Mesendoderm (in vitro differentiated cells): ENCODE results near the gene RGL3. TPM values are rescaled to one million over a fixed set of nuclear protein-coding genes. Genes with fewer than 3 reads are reported as not detected.
"Not testable (repeated sequence)": the region's sequence is repeated elsewhere in the genome, so short reads cannot be mapped to it uniquely, and the experiment has no call there.

ENCODE experiments used
- DNase-seq: peaks from one replicate; pipeline ENCODE4 v3.0.0; 2013
- H2AK5ac ChIP-seq: 2 replicates; pipeline ENCODE4 v1.6.1; 2013; ENCODE audit warnings: low read length, inconsistent platforms
- H2BK120ac ChIP-seq: 2 replicates; pipeline ENCODE4 v1.6.1; 2013; ENCODE audit warnings: low read depth, mild to moderate bottlenecking, low read length, moderate library complexity, mixed read lengths
- H2BK15ac ChIP-seq: replicated peaks from 2 replicates; pipeline ENCODE4 v1.6.1; 2013; ENCODE audit warnings: low read depth, mild to moderate bottlenecking, moderate library complexity
- H2BK5ac ChIP-seq: 2 replicates; pipeline ENCODE4 v1.6.1; 2013; ENCODE audit warnings: low read length, inconsistent platforms
- H3K18ac ChIP-seq: 2 replicates; pipeline ENCODE4 v1.6.1; 2013; ENCODE audit warnings: mild to moderate bottlenecking, low read length, mixed read lengths
- H3K23ac ChIP-seq: one replicate; pipeline ENCODE4 v1.6.1; 2013; ENCODE audit warnings: low read length
- H3K27ac ChIP-seq: 2 replicates; pipeline ENCODE4 v1.5.1; 2013; ENCODE audit warnings: low read depth, mild to moderate bottlenecking, inconsistent platforms, low read length, moderate library complexity
- H3K27me3 ChIP-seq: 2 replicates; pipeline ENCODE4 v1.6.1; 2013; ENCODE audit warnings: low read length, control low read depth, mild to moderate bottlenecking, inconsistent platforms; ENCODE audit not compliant: insufficient read depth, poor library complexity
- H3K36me3 ChIP-seq: 2 replicates; pipeline ENCODE4 v1.6.1; 2013; ENCODE audit warnings: low read length, inconsistent platforms; ENCODE audit not compliant: control insufficient read depth, insufficient read depth
- H3K4ac ChIP-seq: one replicate; pipeline ENCODE4 v1.6.1; 2013; ENCODE audit warnings: low read depth, mild to moderate bottlenecking, low read length, moderate library complexity
- H3K4me1 ChIP-seq: 2 replicates; pipeline ENCODE4 v1.6.1; 2013; ENCODE audit warnings: low read depth, low read length, inconsistent platforms; ENCODE audit not compliant: control insufficient read depth
- H3K4me2 ChIP-seq: 2 replicates; pipeline ENCODE4 v1.6.1; 2013; ENCODE audit warnings: low read length
- H3K4me3 ChIP-seq: 2 replicates; pipeline ENCODE4 v1.5.1; 2013; ENCODE audit warnings: mild to moderate bottlenecking, low read length
- H3K56ac ChIP-seq: one replicate; pipeline ENCODE4 v1.6.1; 2013; ENCODE audit warnings: low read length
- H3K79me1 ChIP-seq: 2 replicates; pipeline ENCODE4 v1.6.1; 2013; ENCODE audit warnings: low read length, inconsistent platforms
- H3K79me2 ChIP-seq: 2 replicates; pipeline ENCODE4 v1.6.1; 2013; ENCODE audit warnings: mild to moderate bottlenecking, low read length; ENCODE audit not compliant: control insufficient read depth, insufficient read depth
- H3K9ac ChIP-seq: 2 replicates; pipeline ENCODE4 v1.6.1; 2013; ENCODE audit warnings: low read length, inconsistent platforms
- H4K5ac ChIP-seq: one replicate; pipeline ENCODE4 v1.6.1; 2013; ENCODE audit warnings: low read length
- H4K8ac ChIP-seq: one replicate; pipeline ENCODE4 v1.6.1; 2013; ENCODE audit warnings: low read depth, mild to moderate bottlenecking, control low read depth, low read length, moderate library complexity
- WGBS: extraction: QIAGEN DNeasy Blood & Tissue Kit; methylation state at CpG from one replicate; pipeline ENCODE4 v1.1.7; 2013; ENCODE audit warnings: low lambda C conversion rate, missing lambda C conversion rate; ENCODE audit not compliant: insufficient coverage; ENCODE audit errors: extremely low coverage; 5-methylcytosine and 5-hydroxymethylcytosine counted together
- polyA plus RNA-seq, 2 experiments: library from polyadenylated mRNA; stranded (reverse); fragments of 200-250 nt; gene quantifications; one replicate each; pipeline ENCODE4 v1.2.3, GENCODE V29; 2013

Gene RGL3, protein sequence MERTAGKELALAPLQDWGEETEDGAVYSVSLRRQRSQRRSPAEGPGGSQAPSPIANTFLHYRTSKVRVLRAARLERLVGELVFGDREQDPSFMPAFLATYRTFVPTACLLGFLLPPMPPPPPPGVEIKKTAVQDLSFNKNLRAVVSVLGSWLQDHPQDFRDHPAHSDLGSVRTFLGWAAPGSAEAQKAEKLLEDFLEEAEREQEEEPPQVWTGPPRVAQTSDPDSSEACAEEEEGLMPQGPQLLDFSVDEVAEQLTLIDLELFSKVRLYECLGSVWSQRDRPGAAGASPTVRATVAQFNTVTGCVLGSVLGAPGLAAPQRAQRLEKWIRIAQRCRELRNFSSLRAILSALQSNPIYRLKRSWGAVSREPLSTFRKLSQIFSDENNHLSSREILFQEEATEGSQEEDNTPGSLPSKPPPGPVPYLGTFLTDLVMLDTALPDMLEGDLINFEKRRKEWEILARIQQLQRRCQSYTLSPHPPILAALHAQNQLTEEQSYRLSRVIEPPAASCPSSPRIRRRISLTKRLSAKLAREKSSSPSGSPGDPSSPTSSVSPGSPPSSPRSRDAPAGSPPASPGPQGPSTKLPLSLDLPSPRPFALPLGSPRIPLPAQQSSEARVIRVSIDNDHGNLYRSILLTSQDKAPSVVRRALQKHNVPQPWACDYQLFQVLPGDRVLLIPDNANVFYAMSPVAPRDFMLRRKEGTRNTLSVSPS
- polyA plus RNA-seq (2013, experiment 1 of 2): 10.4 TPM
- polyA plus RNA-seq (2013, experiment 2 of 2): 9.7 TPM

DNA sequence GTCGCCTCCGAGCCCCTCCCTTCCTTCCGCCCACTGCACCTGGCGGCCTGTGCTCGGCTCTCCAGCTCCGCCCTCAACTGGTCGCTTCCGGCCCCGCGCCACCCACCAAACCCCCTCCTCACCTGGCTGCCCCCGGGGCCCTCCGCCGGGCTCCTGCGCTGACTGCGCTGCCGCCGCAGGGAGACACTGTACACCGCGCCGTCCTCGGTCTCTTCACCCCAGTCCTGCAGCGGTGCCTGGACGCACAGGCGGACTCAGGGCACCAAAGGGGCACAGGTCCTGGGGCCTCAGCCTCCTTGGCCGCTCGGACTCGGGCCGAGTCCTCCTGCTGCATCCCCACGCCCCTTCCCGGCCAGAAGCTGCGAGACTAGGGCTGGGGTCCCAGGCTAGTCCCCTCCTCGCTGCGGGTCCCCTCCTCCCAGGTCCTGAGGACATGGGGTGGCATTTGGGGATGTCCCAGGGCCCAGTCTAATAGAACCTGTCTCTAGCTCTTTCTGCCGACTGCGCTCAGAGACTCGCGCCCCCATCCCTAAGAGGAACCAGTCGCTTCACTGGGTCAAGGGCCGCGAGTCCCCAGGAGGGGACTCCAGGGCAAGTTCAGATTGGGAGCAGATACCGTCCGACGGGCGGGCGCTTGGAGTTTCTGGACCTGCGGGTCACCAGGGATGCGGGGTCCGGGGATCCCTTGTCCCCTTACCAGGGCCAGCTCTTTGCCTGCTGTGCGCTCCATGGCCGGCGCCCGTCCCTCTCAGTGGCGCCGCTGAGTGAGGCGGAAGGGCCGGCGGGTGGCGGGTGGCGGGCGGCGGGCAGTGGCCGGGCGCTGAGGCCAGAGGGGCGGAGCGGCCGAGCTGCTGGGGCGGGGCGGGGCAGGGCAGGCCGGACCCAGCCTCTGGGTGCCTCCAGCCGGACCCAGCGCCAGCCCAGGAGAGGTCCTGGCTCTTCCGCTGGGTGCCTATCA lies at the start of gene RGL3:
Gene RGL3, minus strand, starts transcription at position 766 of the 958 bp plus-strand sequence. Its CDS starts 36 bp downstream, at position 730.
- WGBS: no CpG with 5 or more reads among the region's 72 CpGs
- no peak within 1 kb of the TSS for H2AK5ac ChIP-seq
- H2BK120ac ChIP-seq: no peak within 1 kb of the TSS

DNA sequence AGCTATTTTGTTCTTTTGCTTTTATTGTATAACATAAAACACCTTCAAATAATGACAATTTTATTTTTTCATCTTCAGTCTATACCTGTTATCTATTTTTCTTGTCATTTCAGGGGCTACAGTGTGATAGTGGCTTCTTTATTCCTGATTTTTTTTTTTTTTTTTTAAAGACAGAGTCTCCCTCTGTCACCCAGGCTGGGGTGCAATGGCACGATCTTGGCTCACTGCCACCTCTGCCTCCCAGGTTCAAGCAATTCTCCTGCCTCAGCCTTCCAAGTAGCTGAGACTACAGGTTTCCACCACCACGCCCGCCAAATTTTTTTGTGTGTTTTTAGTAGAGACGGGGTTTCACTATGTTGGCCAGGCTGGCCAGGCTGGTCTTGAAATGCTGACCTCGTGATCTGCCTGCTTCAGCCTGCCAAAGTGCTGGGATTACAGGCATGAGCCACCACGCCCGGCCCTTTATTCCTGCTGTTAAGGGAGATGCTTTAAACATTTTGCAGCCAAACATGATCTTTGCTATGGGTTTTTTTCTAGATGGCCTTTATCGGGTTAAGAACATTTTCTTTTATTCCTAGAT lies 49.2 kb upstream of the RGL3 start:
- not testable (repeated sequence) for H3K4ac ChIP-seq, H3K4me2 ChIP-seq, H4K8ac ChIP-seq, H3K9ac ChIP-seq, H2BK15ac ChIP-seq, H4K5ac ChIP-seq, H3K23ac ChIP-seq, H3K27me3 ChIP-seq, H2BK120ac ChIP-seq, H3K56ac ChIP-seq, H2BK5ac ChIP-seq, H3K79me2 ChIP-seq, DNase-seq, H3K36me3 ChIP-seq, H2AK5ac ChIP-seq, H3K4me1 ChIP-seq, H3K4me3 ChIP-seq, H3K18ac ChIP-seq, H3K27ac ChIP-seq, H3K79me1 ChIP-seq
- WGBS: no CpG with 5 or more reads among the region's 8 CpGs

More for the DNA sequence above, at the start of gene RGL3:
- Histone ChIP-seq H2BK15ac (no peak within 1 kb of the TSS), H3K27ac (no peak within 1 kb of the TSS), H3K79me1 (no peaks in the 10 kb centered on the region), H3K4me2 (peak within 1 kb of the TSS; percentile 95), H3K9ac (peak within 1 kb of the TSS; percentile 74), H3K4ac (no peak within 1 kb of the TSS), H4K5ac (no peak within 1 kb of the TSS), H3K56ac (peak within 1 kb of the TSS; percentile 85), H3K18ac (peak within 1 kb of the TSS; percentile 82), H3K23ac (no peak within 1 kb of the TSS), H3K27me3 (peaks cover 3% of the 10 kb centered on the region), H3K79me2 (no peaks in the 10 kb centered on the region), H4K8ac (no peak within 1 kb of the TSS), H3K36me3 (no peaks in the 10 kb centered on the region), H3K4me3 (peak within 1 kb of the TSS; percentile 56), H3K4me1 (peaks cover 2% of the 10 kb centered on the region), H2BK5ac (no peak within 1 kb of the TSS)
- DNase-seq: peak; percentile 75

DNA sequence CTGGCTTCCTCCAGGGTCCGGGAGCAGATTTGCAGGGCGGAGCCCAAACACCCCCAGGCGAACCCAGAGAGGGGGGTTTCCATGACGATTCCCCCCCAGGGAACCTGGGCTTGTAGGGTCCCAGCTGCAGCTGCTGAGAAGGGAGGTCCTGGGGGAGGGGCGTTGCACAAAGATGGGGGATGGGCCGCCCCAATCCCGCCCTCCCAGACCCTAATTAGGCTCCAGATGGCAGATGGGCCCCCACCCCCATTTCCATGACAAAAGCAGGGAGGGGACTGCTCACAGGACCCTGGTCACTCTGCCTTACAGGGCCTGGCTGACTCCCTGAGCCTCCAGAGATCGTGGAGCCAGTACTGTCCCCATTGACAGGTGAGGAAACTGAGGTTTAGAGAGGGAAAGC lies 46.5 kb upstream of the RGL3 start:
- Histone ChIP-seq H3K4me1 (no peaks in the 10 kb centered on the region), H3K27ac (no peak overlapping the region), H3K4me2 (no peak overlapping the region), H3K56ac (no peak overlapping the region), H3K79me2 (no peaks in the 10 kb centered on the region), H3K18ac (no peak overlapping the region), H3K36me3 (no peaks in the 10 kb centered on the region), H3K27me3 (no peaks in the 10 kb centered on the region), H2BK120ac (no peak overlapping the region), H2AK5ac (no peak overlapping the region), H3K9ac (no peak overlapping the region), H3K23ac (no peak overlapping the region), H2BK5ac (no peak overlapping the region), H4K5ac (no peak overlapping the region), H2BK15ac (no peak overlapping the region), H3K4ac (no peak overlapping the region), H4K8ac (no peak overlapping the region), H3K79me1 (no peaks in the 10 kb centered on the region), H3K4me3 (no peak overlapping the region)
- no peak for DNase-seq
- no CpG with 5 or more reads among the region's 8 CpGs for WGBS

DNA sequence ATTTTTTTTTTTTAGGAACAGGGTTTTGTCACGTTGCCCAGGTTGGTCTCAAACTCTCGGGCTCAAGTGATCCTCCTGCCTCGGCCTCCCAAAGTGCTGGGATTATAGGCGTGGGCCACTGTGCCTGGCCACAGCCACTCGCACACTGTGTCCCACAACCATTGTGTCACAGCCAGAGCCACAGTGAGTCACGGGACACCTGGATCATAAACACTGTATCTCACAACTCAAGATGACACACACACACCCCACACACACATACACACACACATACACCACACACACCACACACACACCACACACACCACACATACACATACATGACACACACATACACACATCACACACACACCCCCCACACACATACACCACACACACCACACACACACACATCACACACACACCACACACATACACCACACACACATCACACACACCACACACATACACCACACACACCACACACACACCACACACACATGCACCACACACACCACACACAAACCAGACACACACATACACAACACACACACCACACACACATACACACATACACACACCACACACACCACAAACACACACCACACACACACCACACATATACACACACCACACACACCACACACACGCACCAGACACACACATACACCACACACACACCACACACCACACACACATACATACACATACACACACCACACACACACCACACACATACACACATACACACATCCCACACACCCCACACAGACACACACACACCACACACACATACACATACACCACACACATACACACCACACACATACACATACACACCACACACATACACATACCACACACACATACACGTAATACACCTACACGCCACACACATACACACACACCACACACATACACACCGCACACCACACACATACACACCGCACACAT lies 45.5 kb upstream of the RGL3 start:
- Histone ChIP-seq H3K4me1 (no peaks in the 10 kb centered on the region), H3K79me1 (no peaks in the 10 kb centered on the region), H3K4me3 (no peak overlapping the region), H3K23ac (no peak overlapping the region), H3K9ac (no peak overlapping the region), H4K8ac (no peak overlapping the region), H2BK15ac (no peak overlapping the region), H3K56ac (no peak overlapping the region), H3K79me2 (no peaks in the 10 kb centered on the region), H2BK5ac (no peak overlapping the region), H3K27me3 (no peaks in the 10 kb centered on the region), H3K36me3 (no peaks in the 10 kb centered on the region), H4K5ac (no peak overlapping the region), H3K27ac (no peak overlapping the region), H3K4me2 (no peak overlapping the region), H3K4ac (no peak overlapping the region), H2AK5ac (no peak overlapping the region), H3K18ac (no peak overlapping the region), H2BK120ac (no peak overlapping the region)
- no peak for DNase-seq
- 100% methylated on average over 5 of the region's 11 CpGs for whole genome bisulfite sequencing
